Activated CD8-positive, alpha-beta memory T cell treated with anti-CD3 and anti-CD28 coated beads, Interleukin-2, amount 50 U/mL, for 24 hours (primary cell): Measurements from ENCODE around the gene LCE1A.

Experiments
- DNase-seq: peaks from one replicate; pipeline ENCODE4 v3.0.0-alpha.2; 2020; ENCODE audit errors: extremely low read depth

LCE1A gene, protein sequence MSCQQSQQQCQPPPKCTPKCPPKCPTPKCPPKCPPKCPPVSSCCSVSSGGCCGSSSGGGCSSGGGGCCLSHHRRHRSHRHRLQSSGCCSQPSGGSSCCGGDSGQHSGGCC

DNA sequence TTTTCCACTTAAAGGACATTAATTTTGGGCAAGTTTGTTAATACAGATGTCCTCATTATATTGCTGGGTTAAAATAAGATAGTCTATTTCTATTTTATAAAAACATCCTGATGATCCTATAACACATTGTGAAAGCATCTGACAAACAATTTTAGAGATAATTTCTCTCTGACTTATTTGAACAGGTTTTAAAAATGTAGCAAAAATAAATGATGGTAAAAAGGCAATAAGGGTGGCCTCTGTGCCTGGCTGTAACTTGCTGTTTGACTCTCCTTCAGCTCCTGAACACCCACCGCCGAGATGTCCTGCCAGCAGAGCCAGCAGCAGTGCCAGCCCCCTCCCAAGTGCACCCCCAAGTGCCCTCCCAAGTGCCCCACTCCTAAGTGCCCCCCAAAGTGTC, at the start of gene LCE1A:
LCE1A (plus strand) TSS at position 301 of the 400 bp plus-strand sequence; CDS start at position 301, 0 bp downstream.
- DNase-seq, result no peak

DNA sequence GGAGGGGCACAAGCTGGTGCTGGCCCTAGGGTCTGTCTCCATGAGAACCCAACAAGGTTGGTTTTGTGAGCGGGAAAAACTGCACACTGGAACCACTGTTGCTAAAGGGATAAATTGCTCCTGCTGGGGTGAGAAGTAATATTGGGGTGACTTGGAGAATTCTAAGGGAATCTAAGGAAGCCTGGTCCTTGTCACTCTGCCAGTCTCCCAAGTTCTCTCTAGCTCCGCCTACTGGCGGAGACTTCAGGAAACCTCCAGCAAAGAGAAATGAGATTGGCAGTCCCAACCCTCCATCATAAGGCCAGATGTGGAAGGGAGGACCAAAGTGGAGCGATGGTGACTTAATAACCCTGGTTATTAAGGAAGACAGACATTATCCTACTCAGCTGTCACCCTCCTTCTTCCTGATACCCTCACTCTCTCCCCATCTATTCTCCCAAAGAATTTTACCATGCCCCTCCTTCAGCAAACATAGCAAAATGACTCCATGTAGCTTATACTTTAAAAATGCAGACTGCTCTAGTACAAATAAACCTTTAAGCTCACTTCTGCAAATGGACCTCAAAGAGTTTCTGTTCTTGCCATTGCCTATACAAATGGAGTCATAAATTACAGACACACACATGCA, 49.6 kb upstream of the LCE1A start:
- no peak for DNase-seq

DNA sequence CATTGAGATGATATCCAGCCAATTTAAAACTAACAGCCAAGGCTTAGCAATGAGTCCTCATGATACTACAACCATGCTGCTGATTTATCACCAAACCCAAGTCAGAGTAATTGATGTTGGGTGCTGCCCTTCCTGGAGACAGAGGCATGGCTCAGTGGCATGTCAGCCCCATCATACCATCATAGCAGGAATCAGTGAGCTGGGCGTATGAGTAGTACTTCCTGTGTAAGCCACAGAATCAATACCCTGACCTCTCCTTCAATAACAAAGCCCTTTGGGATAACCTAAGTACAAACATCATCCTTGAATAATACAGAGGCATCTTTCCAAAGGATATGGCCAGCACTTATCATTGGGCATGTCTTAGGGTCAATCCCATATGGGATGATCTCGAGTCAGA, 44.2 kb upstream of the LCE1A start:
- DNase-seq, result no peak

DNA sequence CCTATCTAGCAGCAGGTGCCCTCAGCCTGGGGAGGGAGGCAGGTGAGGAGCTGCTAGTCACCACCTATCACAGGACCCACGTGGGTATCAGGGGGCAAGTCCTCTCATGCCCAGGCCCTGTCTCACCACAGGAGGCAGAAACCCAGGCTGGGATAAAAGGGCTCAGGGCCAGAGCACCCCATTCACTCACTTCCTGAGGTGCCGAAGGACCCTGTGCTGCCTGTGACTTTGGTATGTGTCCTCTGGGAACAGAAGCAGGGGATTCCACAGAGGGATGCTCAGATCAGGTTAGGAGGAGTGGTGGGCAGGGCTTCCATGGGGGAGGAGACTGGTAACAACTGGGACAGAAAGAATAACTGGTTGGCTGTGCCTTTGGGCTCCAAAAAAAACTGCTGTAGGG, 41.2 kb upstream of the LCE1A start, which contains the start of gene LCE1E:
LCE1E (plus strand) TSS at position 181 of the 400 bp plus-strand sequence. CDS start 1,043 bp downstream, outside the sequence.
- no peak for DNase-seq

DNA sequence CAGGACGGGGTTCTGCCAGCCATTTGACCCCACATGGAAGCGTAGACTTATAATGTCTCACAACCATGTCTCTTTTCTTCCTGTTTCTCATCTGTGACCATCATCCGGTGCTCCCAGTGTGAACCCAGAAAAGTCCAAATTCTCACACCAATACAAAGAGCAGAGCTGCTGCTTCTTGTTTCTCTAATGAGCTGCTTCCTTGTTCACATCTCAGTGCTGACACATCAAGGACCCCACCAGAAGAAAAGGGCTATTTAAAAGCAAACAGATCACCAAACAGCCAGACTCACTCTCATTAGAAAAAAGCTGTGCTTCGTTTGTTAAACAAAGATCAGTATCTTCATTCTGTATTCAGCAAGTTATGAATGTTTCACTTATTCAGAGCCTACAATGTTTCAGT, 31.6 kb upstream of the LCE1A start:
- DNase-seq, result no peak

DNA sequence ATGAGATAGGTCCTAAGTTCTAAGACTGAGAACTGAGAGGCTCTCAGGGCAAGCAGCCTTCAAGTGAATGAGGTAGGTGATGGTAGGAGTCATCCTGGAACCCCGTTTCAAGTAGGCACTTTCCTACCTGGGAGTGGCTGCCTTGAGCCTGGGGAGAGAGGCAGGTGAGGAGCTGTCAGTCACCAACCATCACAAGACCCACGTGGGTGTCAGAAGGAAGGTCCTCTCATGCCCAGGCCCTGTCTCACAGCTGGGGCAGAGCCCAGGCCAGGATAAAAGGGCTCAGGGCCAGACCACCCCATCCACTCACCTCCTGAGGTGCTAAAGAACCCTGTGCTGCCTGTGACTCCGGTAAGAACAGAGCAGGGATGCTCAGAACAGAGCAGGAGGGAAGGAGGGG, 30.9 kb upstream of the LCE1A start, which contains the start of gene LCE1D:
LCE1D (plus strand) TSS at position 301 of the 400 bp plus-strand sequence. CDS start 1,074 bp downstream, outside the sequence.
- no peak for DNase-seq

DNA sequence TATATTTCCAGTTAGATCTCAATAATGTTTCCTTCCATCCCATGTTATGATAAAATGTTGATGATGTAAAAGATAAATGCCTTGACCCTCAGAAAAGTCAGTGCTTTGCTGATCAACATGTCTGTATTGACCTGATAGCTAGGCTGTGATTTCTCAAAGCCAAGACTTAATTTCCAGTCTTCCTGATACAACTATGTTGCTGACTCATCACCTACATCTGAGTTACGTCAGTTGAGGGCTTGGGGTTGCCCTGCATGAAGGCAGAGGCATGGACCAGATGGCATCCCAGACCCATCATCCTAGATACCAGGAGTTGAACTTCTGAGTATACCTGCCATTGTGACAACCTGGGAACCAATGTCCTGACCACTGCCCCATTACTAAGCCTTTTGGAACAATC, 25.9 kb upstream of the LCE1A start:
- no peak for DNase-seq

DNA sequence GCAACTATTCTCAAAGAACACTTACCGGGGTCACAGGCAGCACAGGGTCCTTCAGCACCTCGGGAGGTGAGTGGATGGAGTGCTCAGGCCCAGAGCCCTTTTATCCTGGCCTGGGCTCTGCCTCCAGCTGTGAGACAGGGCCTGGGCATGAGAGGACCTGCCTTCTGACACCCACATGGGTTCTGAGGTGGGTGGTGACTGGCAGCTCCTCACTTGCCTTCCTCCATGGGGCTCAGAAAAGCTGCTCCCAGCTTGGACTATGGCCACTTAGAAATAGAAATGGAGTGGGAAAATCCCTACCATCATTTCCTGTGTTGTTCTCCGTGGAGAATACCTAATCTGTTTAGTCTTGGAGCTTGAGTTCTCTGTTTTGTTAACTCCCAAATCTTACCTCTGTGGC, 20.7 kb upstream of the LCE1A start, which contains the start of gene LCE1C:
LCE1C (minus strand) TSS at position 76 of the 400 bp plus-strand sequence. CDS start 1,173 bp downstream, outside the sequence.
- DNase-seq, result no peak

DNA sequence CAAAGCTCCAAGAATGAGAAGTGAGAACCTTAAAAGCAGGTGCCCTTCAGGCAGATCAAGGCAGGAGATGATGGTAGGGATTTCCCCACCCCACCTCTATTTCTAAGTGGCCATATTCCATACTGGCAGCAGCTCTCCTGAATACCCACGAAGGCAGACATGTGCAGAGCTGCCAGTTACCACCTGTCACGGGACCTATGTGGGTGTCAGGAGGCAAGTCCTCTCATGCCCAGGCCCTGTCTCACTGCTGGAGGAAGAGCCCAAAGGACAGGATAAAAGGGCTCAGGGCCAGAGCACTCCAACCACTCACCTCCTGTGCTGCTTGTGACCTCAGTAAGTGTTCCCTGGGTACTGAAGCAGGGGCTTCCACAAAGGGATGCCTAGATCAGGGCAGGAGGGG, 16.2 kb upstream of the LCE1A start:
- no peak for DNase-seq

DNA sequence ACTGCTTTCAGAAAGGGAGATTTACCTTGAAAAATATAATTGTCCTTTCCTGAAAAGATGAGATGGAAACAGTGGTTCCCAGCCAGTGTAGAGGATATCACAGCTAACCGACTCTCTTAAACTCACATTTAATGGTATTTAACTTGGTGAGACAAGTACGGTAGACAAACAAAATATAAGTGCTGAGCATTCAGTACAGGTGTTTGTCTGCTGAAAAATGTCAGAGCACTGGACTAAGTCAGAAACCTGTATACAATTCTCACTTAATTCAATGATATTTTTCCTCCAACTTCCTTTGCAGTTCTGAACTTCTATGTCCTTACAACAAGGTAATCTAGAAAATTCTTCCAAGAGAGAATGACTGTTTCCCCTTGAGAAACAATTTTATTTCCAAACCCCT, 15.6 kb upstream of the LCE1A start, which contains the start of gene LCE1B:
LCE1B (plus strand) TSS at position 301 of the 400 bp plus-strand sequence. CDS start 476 bp downstream, outside the sequence.
- no peak for DNase-seq

DNA sequence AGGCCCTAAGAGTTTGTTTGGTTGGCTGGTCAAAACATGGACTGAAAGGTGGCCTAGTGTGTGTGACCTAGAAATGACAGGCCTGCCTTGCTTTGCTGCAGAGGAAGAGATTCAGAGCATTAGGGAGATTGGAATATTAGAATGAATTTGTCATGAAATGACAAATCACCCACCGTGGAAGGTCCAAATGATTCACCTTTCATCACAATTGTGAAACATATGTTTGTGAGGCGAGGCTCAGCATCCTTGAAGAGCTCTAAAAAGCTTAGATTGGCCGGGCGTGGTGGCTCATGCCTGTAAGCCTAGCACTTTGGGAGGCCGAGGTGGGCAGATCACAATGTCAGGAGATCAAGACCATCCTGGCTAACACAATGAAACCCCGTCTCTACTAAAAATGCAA, 10.0 kb upstream of the LCE1A start:
- DNase-seq, result no peak

DNA sequence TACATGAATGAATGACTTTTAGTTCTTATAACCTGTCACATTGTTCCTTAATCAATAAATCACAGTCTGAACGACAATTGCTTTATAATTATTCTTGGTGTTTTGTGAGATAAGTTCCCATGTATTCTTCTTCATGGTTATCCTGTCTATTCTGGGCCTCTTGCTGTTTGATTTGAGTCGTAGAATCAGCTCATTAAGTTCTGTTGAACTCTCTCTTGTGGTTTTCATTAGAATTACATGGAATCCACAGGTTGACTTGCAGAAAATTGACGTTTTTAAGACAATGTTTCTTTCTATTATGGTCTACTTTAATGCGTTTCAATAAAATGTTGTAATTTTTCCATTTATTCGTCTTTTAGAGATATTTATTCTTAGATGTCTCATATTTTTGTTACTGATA, 4.0 kb upstream of the LCE1A start:
- DNase-seq, result no peak

DNA sequence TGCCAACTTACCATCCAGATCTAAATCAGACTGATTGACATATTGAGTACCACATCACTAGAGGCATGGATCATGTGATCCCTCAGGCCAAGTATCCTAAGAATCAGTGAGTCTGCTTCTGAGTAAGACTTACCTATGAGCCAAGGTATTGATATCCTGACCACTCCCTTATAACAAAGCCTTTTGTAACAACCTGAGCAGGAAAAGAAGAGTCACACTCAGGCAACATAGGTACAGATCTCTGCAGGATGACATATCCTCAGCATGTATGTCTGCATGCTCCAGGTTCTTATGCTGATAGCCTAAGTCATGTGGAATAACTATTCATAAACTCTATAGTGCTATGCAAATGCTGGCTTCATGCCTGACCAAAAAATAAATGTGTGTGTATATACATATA, 2.3 kb upstream of the LCE1A start:
- no peak for DNase-seq

DNA sequence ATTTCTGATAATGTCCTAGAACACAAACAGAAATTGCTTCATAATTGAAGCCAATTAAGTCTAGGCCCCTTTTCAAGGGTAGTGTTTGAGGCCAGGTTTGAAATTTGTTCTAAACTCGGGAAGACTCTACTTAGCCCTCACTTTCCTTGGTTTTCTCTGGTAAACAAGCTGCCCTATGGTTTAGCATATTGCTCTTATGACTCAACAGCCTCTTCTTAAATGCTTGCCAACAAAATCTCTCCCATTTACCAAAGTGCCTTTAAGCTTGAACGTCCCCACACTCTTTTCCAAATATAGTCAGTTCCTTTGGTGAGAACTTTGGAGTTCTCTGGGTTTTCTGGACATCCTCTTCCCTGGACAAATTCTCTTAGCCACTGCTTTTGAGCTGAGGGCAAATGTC, 9.6 kb downstream of the LCE1A start:
- DNase-seq, result no peak

DNA sequence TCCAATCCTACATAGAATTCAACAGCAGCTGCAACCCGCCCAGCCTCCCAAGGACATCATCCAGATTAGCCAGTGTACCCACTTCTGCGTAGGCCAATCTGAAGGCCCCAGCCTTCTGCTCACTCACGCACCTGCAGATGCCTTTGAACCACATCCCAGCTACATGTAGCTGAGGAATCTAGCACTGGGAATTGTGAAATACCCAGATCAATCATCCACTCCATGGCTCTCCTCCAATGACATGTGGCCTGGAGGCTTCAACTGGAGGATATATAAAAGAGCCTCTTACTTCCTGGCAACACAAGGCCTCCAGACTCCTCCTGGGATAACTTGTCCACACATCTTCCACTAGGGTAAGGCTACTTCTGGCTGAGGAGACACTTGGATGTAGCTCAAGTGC, 15.3 kb downstream of the LCE1A start, which contains the start of gene LCE6A:
LCE6A (plus strand) TSS at position 301 of the 400 bp plus-strand sequence. CDS start 665 bp downstream, outside the sequence.
- no peak for DNase-seq

DNA sequence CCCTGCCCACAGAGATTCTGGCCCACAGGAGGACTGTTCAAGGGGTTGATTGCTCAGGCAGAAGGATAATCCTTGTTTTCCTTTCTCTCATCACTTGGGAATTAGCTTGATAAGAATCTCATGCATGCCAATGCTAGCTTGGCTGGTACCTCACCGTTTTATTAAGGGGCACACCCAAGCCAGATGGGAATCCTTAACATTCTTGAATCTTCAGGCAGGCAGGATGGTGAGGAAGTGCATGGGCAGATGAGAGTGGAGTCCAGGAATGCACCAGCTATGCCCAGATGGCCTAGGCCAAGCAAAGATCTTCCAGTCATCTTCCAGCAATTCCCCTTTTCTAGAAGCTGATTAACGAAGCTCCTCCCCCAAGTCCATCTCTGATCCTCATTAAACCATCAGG, 28.4 kb downstream of the LCE1A start:
- DNase-seq, result no peak

DNA sequence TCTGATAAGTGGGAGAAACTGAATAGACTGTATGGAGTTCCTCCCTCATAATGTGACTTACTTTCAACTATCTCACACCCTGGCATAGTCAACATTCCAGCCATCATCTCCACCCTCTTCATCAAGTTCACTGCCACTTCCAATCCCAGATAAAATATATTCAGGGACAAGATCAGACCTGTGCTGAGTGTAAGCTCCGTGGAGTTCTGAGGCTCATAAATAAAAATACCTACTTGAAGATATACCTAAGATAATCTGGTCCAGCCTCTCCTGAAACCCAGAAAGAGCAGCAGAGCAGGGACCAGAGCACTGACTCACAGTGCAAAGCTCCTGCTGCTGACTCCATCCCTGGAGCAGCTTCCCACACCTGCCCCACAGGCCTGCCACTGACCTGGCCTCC, 30.8 kb downstream of the LCE1A start:
- DNase-seq, result no peak

DNA sequence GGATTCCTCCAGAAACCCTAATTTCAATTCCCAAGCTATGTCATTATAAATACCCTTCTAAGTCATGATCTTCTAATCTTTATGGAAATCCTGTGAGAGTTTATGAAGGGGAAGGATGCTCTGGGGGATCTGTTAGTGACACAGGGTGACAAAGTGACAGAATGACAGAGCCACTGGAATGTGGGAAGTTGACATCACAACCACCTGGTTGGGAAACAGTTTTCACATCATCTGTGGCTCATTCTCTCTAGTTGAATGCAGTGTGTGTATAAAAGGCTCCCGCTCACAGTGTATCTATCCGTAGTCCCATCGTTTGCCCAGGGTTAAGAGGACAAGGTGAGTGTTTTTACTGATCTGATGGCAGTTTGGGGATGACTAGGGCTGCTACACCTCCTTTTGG, 32.4 kb downstream of the LCE1A start, which contains the start of gene LCE7A:
LCE7A (plus strand) TSS at position 301 of the 400 bp plus-strand sequence. CDS start 702 bp downstream, outside the sequence.
- no peak for DNase-seq

DNA sequence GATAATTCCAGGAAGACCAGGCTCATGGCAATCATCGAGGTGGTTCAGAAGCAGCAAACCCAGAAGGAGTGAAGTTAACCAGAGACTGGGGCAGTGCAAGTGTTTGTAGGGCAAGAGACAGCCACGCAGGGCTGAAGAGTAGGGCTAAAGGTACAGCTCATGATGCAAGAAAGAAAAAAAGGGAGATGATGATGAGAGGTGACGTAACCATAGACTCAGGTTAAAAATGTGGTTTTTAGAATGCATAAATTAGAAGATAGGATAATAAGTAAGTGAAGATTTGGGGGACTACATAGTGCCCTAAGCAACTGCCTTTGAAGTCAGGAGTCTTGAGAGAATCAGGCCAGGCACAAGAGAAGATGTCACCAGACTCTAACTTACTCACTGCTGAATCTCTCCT, 32.9 kb downstream of the LCE1A start:
- DNase-seq, result no peak

DNA sequence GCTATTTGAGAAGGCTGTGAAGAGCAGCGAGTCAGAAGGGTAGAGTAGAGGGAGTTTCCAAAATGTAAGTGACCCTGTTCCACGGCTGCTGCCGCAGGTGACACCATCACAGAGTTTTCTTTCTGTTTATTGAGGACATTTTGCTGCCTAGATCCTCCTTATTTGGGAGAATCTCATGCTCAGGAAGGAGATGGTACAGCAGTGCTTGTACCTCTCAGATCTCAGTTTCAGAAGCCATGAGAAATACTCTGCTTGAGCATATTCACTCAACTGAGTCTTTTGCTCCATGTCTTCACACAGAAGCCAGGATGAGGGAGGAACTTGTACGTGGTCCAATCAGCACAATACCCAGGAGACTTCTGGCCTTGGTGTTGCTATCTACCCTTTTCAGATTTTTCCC, 34.1 kb downstream of the LCE1A start:
- no peak for DNase-seq

DNA sequence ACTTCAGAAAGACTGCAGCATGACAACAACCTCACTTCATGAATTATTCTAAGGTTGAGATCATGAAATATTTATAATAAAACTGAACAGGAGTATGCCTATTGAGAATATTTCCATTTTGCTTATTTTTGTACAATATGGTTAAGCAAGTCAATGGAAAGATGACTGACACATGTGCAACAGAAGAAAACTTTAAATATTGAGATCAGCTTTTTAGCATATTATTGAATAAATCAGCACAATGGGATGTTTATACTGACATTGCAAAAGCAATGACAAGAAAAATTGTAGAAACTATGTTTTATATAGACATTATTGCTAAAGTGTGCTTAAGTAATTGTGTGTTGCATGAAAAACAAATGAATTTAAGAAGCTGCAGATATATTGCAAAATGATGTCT, 37.2 kb downstream of the LCE1A start:
- DNase-seq, result no peak

DNA sequence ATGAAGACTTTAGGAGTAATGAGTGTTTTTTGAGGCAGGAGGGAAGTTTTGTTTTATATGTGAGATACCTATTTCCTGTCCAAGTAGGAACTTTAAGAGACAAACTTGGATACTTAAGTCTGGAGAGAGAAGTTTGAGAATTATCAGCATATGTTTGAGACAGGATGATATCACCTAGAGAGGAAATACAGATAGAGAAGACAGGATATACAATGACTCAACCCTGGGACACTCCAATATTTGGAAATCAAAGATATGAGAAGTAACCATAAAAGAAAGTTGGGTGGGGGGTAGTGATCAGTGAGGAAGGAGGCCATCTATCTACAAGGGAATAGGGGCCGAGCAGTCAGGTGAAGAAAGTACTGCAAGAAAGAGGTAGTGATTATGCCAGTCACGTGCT, 39.0 kb downstream of the LCE1A start:
- DNase-seq, result no peak

DNA sequence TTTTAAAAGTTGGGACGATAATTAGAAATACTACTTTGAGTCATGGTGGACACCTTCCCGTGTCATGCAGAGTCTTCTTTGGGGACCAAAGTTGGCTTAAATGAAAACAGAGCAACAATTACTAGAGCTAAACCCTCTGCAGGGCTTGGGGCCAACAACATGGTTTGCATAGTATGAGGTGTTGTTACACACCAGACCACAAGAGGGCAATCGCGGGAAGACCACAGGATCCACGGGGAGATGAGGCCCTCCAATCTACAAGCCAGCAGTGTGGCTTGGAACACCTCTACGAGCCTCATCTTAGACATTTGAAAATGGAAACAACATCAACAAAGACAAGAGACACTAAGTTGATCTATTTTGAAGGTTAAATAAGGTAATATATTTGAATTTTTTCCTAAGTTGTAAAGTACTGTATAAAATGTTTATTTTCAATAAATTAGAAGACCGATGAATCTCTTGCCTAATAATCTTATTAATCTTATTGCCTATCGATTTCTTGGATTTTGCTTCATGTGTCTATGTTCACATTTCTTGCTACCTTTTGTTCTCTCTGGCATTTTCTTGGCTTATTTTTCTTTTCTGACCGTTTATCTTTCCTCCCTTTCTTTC, 42.6 kb downstream of the LCE1A start:
- DNase-seq, result peak; percentile 12
